ENCODE measurements around the gene ALAS1. TPM values are rescaled to one million over a fixed set of nuclear protein-coding genes. Genes with fewer than 3 reads are reported as not detected.
A peak's percentile ranks its signal among the peaks of the same experiment; 100 is the strongest.

The ALAS1 gene
- total and polyA plus RNA-seq, 9 of the 15 experiments (the other 6 are each of a cell fraction or from before 2014, with no cell fraction given): 21.4 to 49.5 (median 34.4) TPM

GRCh38 chr3:52231502-52232278 is 33.7 kb downstream of the ALAS1 start (continued):
- TF ChIP-seq ZBTB5 (IDR thresholded peaks at IDR 0.05) (no peak), KDM5B (IDR thresholded peaks at IDR 0.05; ENCODE audit: insufficient replicate concordance, low read depth, low read length) (no peak), ZNF592 (IDR thresholded peaks at IDR 0.05) (no peak), ZFP91 (CRISPR knock-in tag; IDR thresholded peaks at IDR 0.05) (no peak), CHD2 (IDR thresholded peaks at IDR 0.05; ENCODE audit: low read depth, low read length) (no peak), RNF219 (CRISPR knock-in tag; IDR thresholded peaks at IDR 0.05) (no peak), GTF2F1 (IDR thresholded peaks at IDR 0.05; ENCODE audit: low read depth, low read length) (no peak), JUND (IDR thresholded peaks at IDR 0.05; ENCODE audit: borderline replicate concordance, low read depth, low read length) (no peak), JUND (tag; IDR thresholded peaks at IDR 0.05; ENCODE audit: borderline replicate concordance, low read depth, low read length) (no peak), CREM (IDR thresholded peaks at IDR 0.05; ENCODE audit: low read depth) (0 out of 2 replicates have a peak, but pooled peaks have one; percentile 29), RB1 (IDR thresholded peaks at IDR 0.05; ENCODE audit: low read depth) (0 out of 2 replicates have a peak, but pooled peaks have one; percentile 34), CBFB (CRISPR knock-in tag; IDR thresholded peaks at IDR 0.05) (no peak), USF1 (CRISPR knock-in tag; IDR thresholded peaks at IDR 0.05) (no peak), NFRKB (IDR thresholded peaks at IDR 0.05; ENCODE audit: low read depth) (no peak), CHD1 (IDR thresholded peaks at IDR 0.05; ENCODE audit: low read length) (no peak)

Data from K562 (cell line).